IMR-90 (cell line): Measurements from ENCODE around the gene LY86. TPM values are rescaled to one million over a fixed set of nuclear protein-coding genes. Genes with fewer than 3 reads are reported as not detected.

Experiments used
- ATAC-seq: fragments of 200-7000 bp; cut with Tn5 transposase; 2 replicates; pipeline ENCODE4 v1.9.1; 2020; ENCODE audit warnings: low read depth, mild to moderate bottlenecking, moderate library complexity
- BruUV-seq: library from RNA; stranded (reverse); fragments of 400-500 nt; replicated peaks from 2 replicates; lab custom pipeline; 2021; lab: Mats Ljungman, UMichigan
- CTCF ChIA-PET: fragments of 300-600 bp; formaldehyde crosslinking; extraction: SDS; loops from one replicate; lab custom pipeline; 2021; ENCODE audit warnings: antibody characterized with exemption; lab: Yijun Ruan, JAX
- POLR2A ChIA-PET: fragments of 300-600 bp; sonication (Branson Sonifier 250); formaldehyde crosslinking; loops from one replicate; lab custom pipeline; 2022; ENCODE audit warnings: antibody characterized with exemption; ENCODE audit not compliant: unreplicated experiment; lab: Charles Lee
- DNase-seq: peaks from one replicate; pipeline ENCODE4 v3.0.0; 2013
- H2AFZ ChIP-seq: replicated peaks from 2 replicates; pipeline ENCODE3; 2013; ENCODE audit warnings: low read length, mild to moderate bottlenecking; ENCODE audit not compliant: poor library complexity
- H2AK5ac ChIP-seq: 2 replicates; pipeline ENCODE4 v1.6.1; 2013; ENCODE audit warnings: low read depth, low read length, inconsistent platforms
- H2AK9ac ChIP-seq: replicated peaks from 2 replicates; pipeline ENCODE3; 2013; ENCODE audit warnings: mild to moderate bottlenecking, low read depth, low read length, moderate library complexity; ENCODE audit not compliant: poor library complexity
- H2BK120ac ChIP-seq: 2 replicates; pipeline ENCODE4 v1.6.1; 2013; ENCODE audit warnings: low read depth, low read length, inconsistent platforms
- H2BK15ac ChIP-seq: 3 replicates; pipeline ENCODE4 v1.6.1; 2013; ENCODE audit warnings: low read depth, low read length, inconsistent platforms
- H2BK20ac ChIP-seq: 2 replicates; pipeline ENCODE4 v1.6.1; 2013; ENCODE audit warnings: low read depth, mild to moderate bottlenecking, inconsistent platforms, low read length, moderate library complexity
- H2BK5ac ChIP-seq: 2 replicates; pipeline ENCODE4 v1.6.1; 2013; ENCODE audit warnings: mild to moderate bottlenecking, low read depth, low read length, inconsistent platforms; ENCODE audit not compliant: poor library complexity, severe bottlenecking
- H3K14ac ChIP-seq: replicated peaks from 2 replicates; pipeline ENCODE4 v1.6.1; 2013; ENCODE audit warnings: low read depth, low read length, inconsistent platforms
- H3K18ac ChIP-seq: 2 replicates; pipeline ENCODE4 v1.6.1; 2013; ENCODE audit warnings: low read depth, low read length, control low read depth
- H3K23ac ChIP-seq: 2 replicates; pipeline ENCODE4 v1.6.1; 2013; ENCODE audit warnings: low read depth, low read length, inconsistent platforms
- H3K27ac ChIP-seq: 2 replicates; pipeline ENCODE4 v1.5.1; 2013; ENCODE audit warnings: mild to moderate bottlenecking, control low read depth, low read length; ENCODE audit not compliant: insufficient read depth
- H3K27me3 ChIP-seq: 2 replicates; pipeline ENCODE4 v1.6.1; 2013; ENCODE audit warnings: low read length; ENCODE audit not compliant: control insufficient read depth, insufficient read depth
- H3K36me3 ChIP-seq: 2 replicates; pipeline ENCODE4 v1.6.1; 2013; ENCODE audit warnings: low read length, mixed read lengths; ENCODE audit not compliant: control insufficient read depth, insufficient read depth
- H3K4ac ChIP-seq: 2 replicates; pipeline ENCODE4 v1.6.1; 2013; ENCODE audit warnings: low read depth, low read length, inconsistent platforms
- H3K4me1 ChIP-seq: 2 replicates; pipeline ENCODE4 v1.6.1; 2013; ENCODE audit warnings: low read length, mixed read lengths; ENCODE audit not compliant: control insufficient read depth, insufficient read depth
- H3K4me2 ChIP-seq: 2 replicates; pipeline ENCODE4 v1.6.1; 2013; ENCODE audit warnings: low read depth, mild to moderate bottlenecking, control low read depth, low read length, moderate library complexity
- H3K4me3 ChIP-seq: 2 replicates; pipeline ENCODE4 v1.5.1; 2013; ENCODE audit warnings: low read depth, mild to moderate bottlenecking, control low read depth, low read length, moderate library complexity; ENCODE audit not compliant: insufficient read depth
- H3K56ac ChIP-seq: 2 replicates; pipeline ENCODE4 v1.6.1; 2013; ENCODE audit warnings: low read length, inconsistent platforms; ENCODE audit not compliant: insufficient read depth; ENCODE audit errors: extremely low read depth
- H3K79me1 ChIP-seq, 2 experiments: 2 replicates each; pipeline ENCODE4 v1.6.1; 2013; ENCODE audit warnings: low read length in 2 of 2, inconsistent platforms in 1 of 2, low read depth in 1 of 2
- H3K9ac ChIP-seq: 2 replicates; pipeline ENCODE4 v1.6.1; 2013; ENCODE audit warnings: low read depth, low read length, control low read depth
- H3K9me1 ChIP-seq: 2 replicates; pipeline ENCODE4 v1.6.1; 2013; ENCODE audit warnings: low read length, inconsistent platforms; ENCODE audit not compliant: insufficient read depth
- H3K9me3 ChIP-seq: 2 replicates; pipeline ENCODE4 v1.6.1; 2013; ENCODE audit warnings: low read length; ENCODE audit not compliant: control insufficient read depth, insufficient read depth
- H4K20me1 ChIP-seq: 2 replicates; pipeline ENCODE4 v1.6.1; 2013; ENCODE audit warnings: low read length, inconsistent platforms; ENCODE audit not compliant: insufficient read depth
- H4K5ac ChIP-seq: 2 replicates; pipeline ENCODE4 v1.6.1; 2013; ENCODE audit warnings: mild to moderate bottlenecking, low read depth, low read length, control low read depth
- H4K8ac ChIP-seq, 2 experiments: 2 replicates each; pipeline ENCODE4 v1.6.1; 2013; ENCODE audit warnings: low read depth in 2 of 2, low read length in 2 of 2, control low read depth in 1 of 2, inconsistent platforms in 1 of 2
- H4K91ac ChIP-seq: 2 replicates; pipeline ENCODE4 v1.6.1; 2013; ENCODE audit warnings: low read depth, low read length, inconsistent platforms; ENCODE audit not compliant: insufficient read depth
- MAZ ChIP-seq: IDR thresholded peaks from 2 replicates; pipeline ENCODE4 v1.6.1; 2012; ENCODE audit warnings: low read depth, mild to moderate bottlenecking, low read length, improper control_type of control experiment, moderate library complexity, borderline replicate concordance
- MXI1 ChIP-seq: IDR thresholded peaks from 2 replicates; pipeline ENCODE4 v1.6.1; 2012; ENCODE audit warnings: low read depth, mild to moderate bottlenecking, low read length, moderate library complexity, borderline replicate concordance
- NFE2L2 ChIP-seq: fragments of 150-350 bp; IDR thresholded peaks from 2 replicates; pipeline ENCODE4 v1.6.1; 2016; ENCODE audit warnings: low read depth, mild to moderate bottlenecking, low read length
- POLR2A ChIP-seq: IDR thresholded peaks from 2 replicates; pipeline ENCODE4 v1.6.1; 2012; ENCODE audit warnings: mild to moderate bottlenecking, low read depth, low read length
- RAD21 ChIP-seq: IDR thresholded peaks from 2 replicates; pipeline ENCODE4 v1.6.1; 2012; ENCODE audit warnings: low read length, improper control_type of control experiment
- RCOR1 ChIP-seq: IDR thresholded peaks from 2 replicates; pipeline ENCODE4 v1.6.1; 2012; ENCODE audit warnings: mild to moderate bottlenecking, low read length, improper control_type of control experiment; ENCODE audit not compliant: insufficient replicate concordance
- SMC3 ChIP-seq: fragments of 150-350 bp; IDR thresholded peaks from 2 replicates; pipeline ENCODE4 v1.6.1; 2016; ENCODE audit warnings: low read depth, mild to moderate bottlenecking, antibody characterized with exemption, low read length, moderate library complexity
- WGBS, 2 experiments: methylation state at CpG; one replicate each; pipeline versions ENCODE4 v1.1.5 to v1.1.7; 2013; ENCODE audit warnings: missing lambda C conversion rate in 2 of 2; ENCODE audit not compliant: insufficient read length in 1 of 2; ENCODE audit errors: extremely low coverage in 2 of 2; 5-methylcytosine and 5-hydroxymethylcytosine counted together
- dilution Hi-C: fragments of 300-500 bp; cut with HindIII; formaldehyde crosslinking; loops from one replicate; pipeline ENCODE4 v1.14.3; 2018; ENCODE audit warnings: low sequenced_read_pairs; ENCODE audit not compliant: unreplicated experiment
- in situ Hi-C: fragments of 300-500 bp; cut with MboI; formaldehyde crosslinking; loops from 3 replicates; pipeline ENCODE4 v1.14.3; 2019; ENCODE audit warnings: low sequenced_read_pairs, inconsistent platforms, mixed read lengths
- intact Hi-C: fragments of 100-400 bp; cut with micrococcal nuclease; formaldehyde crosslinking; loops from 2 replicates; pipeline ENCODE4 v1.10.0; 2022
- polyA plus RNA-seq, 3 experiments: library from polyadenylated mRNA; depleted of rRNA; stranded (reverse); fragments of >200 nt; gene quantifications; 2 replicates each; pipeline ENCODE4 v1.2.3, GENCODE V29; 2012; ENCODE audit warnings: low replicate concordance in 1 of 3
- total RNA-seq: library from RNA; depleted of rRNA; stranded (reverse); fragments of >200 nt; gene quantifications from 2 replicates; pipeline ENCODE4 v1.2.3, GENCODE V29; 2012
- TF ChIP-seq, protein P1 (sequence below): conservative IDR thresholded peaks from 2 replicates; pipeline ENCODE4 v1.5.1; 2012; ENCODE audit warnings: mild to moderate bottlenecking, low read depth, low read length, improper control_type of control experiment

LY86 gene
- total and polyA plus RNA-seq, 2 of the 4 experiments (the other 2 are of a cell fraction): not detected

GRCh38 chr6:6676910-6677441 is 88.5 kb downstream of the LY86 start:
- no peak overlapping the region for H3K9ac ChIP-seq
- POLR2A ChIA-PET: no interaction called here
- in situ Hi-C loops: loop anchor here (10.0 to 25.0 kb wide), 2 partner anchors 568 to 935 kb away; no protein-coding TSS in a partner anchor

More at GRCh38 chr6:6676910-6677441, 88.5 kb downstream of the LY86 start:
- TF ChIP-seq MAZ: no peak
- TF ChIP-seq SMC3: peak; percentile 76
- no peak for TF ChIP-seq RCOR1
- TF ChIP-seq NFE2L2: no peak
- no peak for TF ChIP-seq MXI1
- TF ChIP-seq, protein P1, sequence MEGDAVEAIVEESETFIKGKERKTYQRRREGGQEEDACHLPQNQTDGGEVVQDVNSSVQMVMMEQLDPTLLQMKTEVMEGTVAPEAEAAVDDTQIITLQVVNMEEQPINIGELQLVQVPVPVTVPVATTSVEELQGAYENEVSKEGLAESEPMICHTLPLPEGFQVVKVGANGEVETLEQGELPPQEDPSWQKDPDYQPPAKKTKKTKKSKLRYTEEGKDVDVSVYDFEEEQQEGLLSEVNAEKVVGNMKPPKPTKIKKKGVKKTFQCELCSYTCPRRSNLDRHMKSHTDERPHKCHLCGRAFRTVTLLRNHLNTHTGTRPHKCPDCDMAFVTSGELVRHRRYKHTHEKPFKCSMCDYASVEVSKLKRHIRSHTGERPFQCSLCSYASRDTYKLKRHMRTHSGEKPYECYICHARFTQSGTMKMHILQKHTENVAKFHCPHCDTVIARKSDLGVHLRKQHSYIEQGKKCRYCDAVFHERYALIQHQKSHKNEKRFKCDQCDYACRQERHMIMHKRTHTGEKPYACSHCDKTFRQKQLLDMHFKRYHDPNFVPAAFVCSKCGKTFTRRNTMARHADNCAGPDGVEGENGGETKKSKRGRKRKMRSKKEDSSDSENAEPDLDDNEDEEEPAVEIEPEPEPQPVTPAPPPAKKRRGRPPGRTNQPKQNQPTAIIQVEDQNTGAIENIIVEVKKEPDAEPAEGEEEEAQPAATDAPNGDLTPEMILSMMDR: peak; percentile 90
- peak; percentile 88 for TF ChIP-seq RAD21
- no peak for TF ChIP-seq POLR2A
- peak overlapping the region; percentile 17 for H2AFZ ChIP-seq
- ATAC-seq: peak; percentile 98
- no peak overlapping the region for H3K4ac ChIP-seq
- no peak overlapping the region for H2BK5ac ChIP-seq
- peaks cover 2% of the 10 kb centered on the region; the same call in 1 of the 2 replicates for H3K4me1 ChIP-seq
- H4K8ac ChIP-seq: peak overlapping the region in 1 of 2 experiments; percentile 53; a peak in 2 of 4 replicates
- no peak overlapping the region for H2BK120ac ChIP-seq
- intact Hi-C loops (loop anchor here (1.0 to 5.0 kb wide), 4 partner anchors 429 to 940 kb away; no protein-coding TSS in a partner anchor), dilution Hi-C loops (no loop called here)
- H3K79me1 ChIP-seq: no peaks in the 10 kb centered on the region
- H3K4me2 ChIP-seq: no peak overlapping the region
- no peak overlapping the region for H3K14ac ChIP-seq
- H3K9me1 ChIP-seq: no peaks in the 10 kb centered on the region
- no peak overlapping the region for H2AK9ac ChIP-seq
- no peak overlapping the region for H2BK20ac ChIP-seq
- H4K20me1 ChIP-seq: no peaks in the 10 kb centered on the region
- H3K27ac ChIP-seq: no peak overlapping the region
- no peak overlapping the region for H2AK5ac ChIP-seq
- peak; percentile 69 for DNase-seq
- no peak overlapping the region for H3K56ac ChIP-seq
- H3K4me3 ChIP-seq: no peak overlapping the region
- CTCF ChIA-PET: interaction anchor here (0.6 to 2.0 kb wide), 6 partner anchors 12 to 594 kb away, joined by 3 to 6 read pairs (median 4); no protein-coding TSS in a partner anchor
- no peak overlapping the region for H3K18ac ChIP-seq
- H3K23ac ChIP-seq: no peak overlapping the region
- H4K5ac ChIP-seq: no peak overlapping the region; the same call in 1 of the 2 replicates
- no peaks in the 10 kb centered on the region for H3K9me3 ChIP-seq
- WGBS, 2 experiments: 0% methylated on average over 1 of the region's 7 CpGs; no CpG with 5 or more reads in 1 of the 2 experiments
- H3K27me3 ChIP-seq: no peaks in the 10 kb centered on the region; the same call in 1 of the 2 replicates
- no peaks in the 10 kb centered on the region for H3K36me3 ChIP-seq
- no peak overlapping the region for H2BK15ac ChIP-seq
- no peak overlapping the region for H4K91ac ChIP-seq
- no TSS peak for BruUV-seq
